ENCODE results near the gene F5. TPM values are rescaled to one million over a fixed set of nuclear protein-coding genes. Genes with fewer than 3 reads are reported as not detected.

Gene F5
- polyA plus RNA-seq, 3 donors = 6.5 to 14.5 (median 7.1) TPM

- Histone ChIP-seq H3K9ac (ENCODE audit: insufficient read depth, low read length, poor library complexity, severe bottlenecking) (no peak overlapping the region), H2AFZ (ENCODE audit: insufficient read depth, low read depth, low read length, poor library complexity, severe bottlenecking) (no peak overlapping the region), H4K20me1 (ENCODE audit: insufficient read depth, low read length) (no peaks in the 10 kb centered on the region), H3K9me3 (replicated peaks in 1 of 2; ENCODE audit: control insufficient read depth in 1 of 2, insufficient read depth in 1 of 2, low read length in 2 of 2) (no peaks in the 10 kb centered on the region), H3K79me2 (ENCODE audit: insufficient read depth, low read length) (no peaks in the 10 kb centered on the region), H3K36me3 (replicated peaks in 1 of 2; ENCODE audit: control insufficient read depth in 1 of 2, insufficient read depth in 2 of 2, low read length in 2 of 2) (peaks cover 70 to 98% of the 10 kb centered on the region in 2 donors), H3K27ac (ENCODE audit: low read depth in 1 of 2, low read length in 2 of 2) (no peak overlapping the region), H3K27me3 (ENCODE audit: control insufficient read depth in 2 of 2, insufficient read depth in 2 of 2, low read length in 2 of 2) (no peaks in the 10 kb centered on the region), H3K4me1 (ENCODE audit: control insufficient read depth in 1 of 2, insufficient read depth in 2 of 2, low read length in 2 of 2) (peaks cover 15 to 16% of the 10 kb centered on the region in 2 donors), H3K4me2 (replicated peaks; ENCODE audit: extremely low read depth, low read length, poor library complexity, severe bottlenecking) (no peak overlapping the region), H3K4me3 (replicated peaks in 1 of 3; ENCODE audit: low read depth in 2 of 3, low read length in 3 of 3) (no peak overlapping the region)
- Mint-ChIP-seq H3K27me3 (ENCODE audit: low read depth in 3 of 3) (no peaks in the 10 kb centered on the region), H3K4me3 (no peak overlapping the region), H3K4me1 (peaks cover 16% of the 10 kb centered on the region), H3K36me3 (peaks cover 79 to 96% of the 10 kb centered on the region in 2 donors), H3K9me3 (peaks cover 0 to 2% (median 0%) of the 10 kb centered on the region in 7 donors), H3K27ac (no peak overlapping the region)
- DNase-seq = no peak
- intact Hi-C loops (cut with micrococcal nuclease) = no loop called here
- TF ChIP-seq CTCF (IDR thresholded peaks at IDR 0.05) = no peak
Observed at GRCh38 chr1:169523904-169524303, 62.4 kb downstream of the F5 start.

GRCh38 chr1:169521226-169521625, 65.1 kb downstream of the F5 start:
- Histone ChIP-seq H3K9ac (ENCODE audit: insufficient read depth, low read length, poor library complexity, severe bottlenecking) (no peak overlapping the region), H2AFZ (ENCODE audit: insufficient read depth, low read depth, low read length, poor library complexity, severe bottlenecking) (no peak overlapping the region), H4K20me1 (ENCODE audit: insufficient read depth, low read length) (no peaks in the 10 kb centered on the region), H3K27ac (ENCODE audit: low read depth in 1 of 2, low read length in 2 of 2) (no peak overlapping the region), H3K36me3 (replicated peaks in 1 of 2; ENCODE audit: control insufficient read depth in 1 of 2, insufficient read depth in 2 of 2, low read length in 2 of 2) (peaks cover 83 to 100% of the 10 kb centered on the region in 2 donors), H3K4me2 (replicated peaks; ENCODE audit: extremely low read depth, low read length, poor library complexity, severe bottlenecking) (no peak overlapping the region), H3K4me1 (ENCODE audit: control insufficient read depth in 1 of 2, insufficient read depth in 2 of 2, low read length in 2 of 2) (no peaks in the 10 kb centered on the region), H3K27me3 (ENCODE audit: control insufficient read depth in 2 of 2, insufficient read depth in 2 of 2, low read length in 2 of 2) (no peaks in the 10 kb centered on the region), H3K9me3 (replicated peaks in 1 of 2; ENCODE audit: control insufficient read depth in 1 of 2, insufficient read depth in 1 of 2, low read length in 2 of 2) (no peaks in the 10 kb centered on the region), H3K4me3 (replicated peaks in 1 of 3; ENCODE audit: low read depth in 2 of 3, low read length in 3 of 3) (no peak overlapping the region), H3K79me2 (ENCODE audit: insufficient read depth, low read length) (no peaks in the 10 kb centered on the region)
- DNase-seq = no peak
- Mint-ChIP-seq H3K9me3 (peaks cover 0 to 2% (median 0%) of the 10 kb centered on the region in 7 donors), H3K36me3 (peaks cover 85 to 97% of the 10 kb centered on the region in 2 donors), H3K4me1 (no peaks in the 10 kb centered on the region), H3K27me3 (ENCODE audit: low read depth in 3 of 3) (no peaks in the 10 kb centered on the region), H3K4me3 (no peak overlapping the region), H3K27ac (peak overlapping the region in 1 of 7 donors; percentile 66)
- intact Hi-C loops (cut with micrococcal nuclease) = no loop called here
- WGBS (ENCODE audit: insufficient coverage) = no CpG with 5 or more reads among the region's 1 CpG
- no peak for TF ChIP-seq CTCF (IDR thresholded peaks at IDR 0.05)

Measured in CD14-positive monocyte (primary cell).